Lower lobe of right lung (tissue), 2 donors: ENCODE results near the gene DCST2. TPM values are rescaled to one million over a fixed set of nuclear protein-coding genes. Genes with fewer than 3 reads are reported as not detected.
A peak's percentile ranks its signal among the peaks of the same experiment; 100 is the strongest.

Experiments used
- ATAC-seq, 2 donors: fragments of 200-7000 bp; cut with Tn5 transposase; one replicate each; pipeline ENCODE4 v1.9.1; 2020 to 2022; ENCODE audit warnings: mild to moderate bottlenecking in 2 of 2, moderate library complexity in 2 of 2
- DNase-seq: peaks from one replicate; pipeline ENCODE4 v3.0.0-alpha.2; 2020
- H3K27ac ChIP-seq: fragments of 200-600 bp; one replicate; pipeline ENCODE4 v1.8.0; 2022
- H3K27me3 ChIP-seq: fragments of 200-600 bp; one replicate; pipeline ENCODE4 v1.8.0; 2022; ENCODE audit warnings: low read depth
- H3K36me3 ChIP-seq: fragments of 200-600 bp; one replicate; pipeline ENCODE4 v1.8.0; 2022; ENCODE audit warnings: mild to moderate bottlenecking
- H3K4me1 ChIP-seq: fragments of 200-600 bp; one replicate; pipeline ENCODE4 v1.8.0; 2022
- H3K4me3 ChIP-seq: fragments of 200-600 bp; one replicate; pipeline ENCODE4 v1.8.0; 2022; ENCODE audit warnings: mild to moderate bottlenecking
- H3K9me3 ChIP-seq: fragments of 200-600 bp; one replicate; pipeline ENCODE4 v1.8.0; 2022
- CTCF ChIP-seq: fragments of 200-600 bp; IDR thresholded peaks from one replicate; pipeline ENCODE4 v1.8.0; 2022; ENCODE audit warnings: antibody characterized with exemption, mild to moderate bottlenecking
- intact Hi-C: fragments of 100-400 bp; cut with DNase I; formaldehyde crosslinking; loops from one replicate; pipeline ENCODE4 v1.11.0; 2022
- total RNA-seq: library from RNA; stranded (reverse); fragmentation: NEBNext Ultra II Directional; extraction: Animal tissue kit (Norgen Biotek cat#: 25700); gene quantifications from one replicate; pipeline ENCODE4 v1.2.1, GENCODE V29; 2021
- donor health status: DM: no; HTN: yes; CAD: no; lungs with severe emphysema.

DCST2 gene
- total RNA-seq, 1 donor from 2014 or later = 1.4 TPM

- Histone ChIP-seq H3K36me3 (no peaks in the 10 kb centered on the region), H3K4me1 (no peaks in the 10 kb centered on the region), H3K9me3 (no peaks in the 10 kb centered on the region), H3K4me3 (no peak overlapping the region), H3K27me3 (no peaks in the 10 kb centered on the region), H3K27ac (no peak overlapping the region)
- no peak for TF ChIP-seq CTCF
- DNase-seq (no peak), ATAC-seq (no peak)
- intact Hi-C loops = no loop called here
Measured at GRCh38 chr1:155026154-155026553, 7.4 kb downstream of the DCST2 start.

- Histone ChIP-seq H3K36me3 (no peaks in the 10 kb centered on the region), H3K4me1 (peaks cover 1% of the 10 kb centered on the region), H3K27ac (no peak overlapping the region), H3K9me3 (no peaks in the 10 kb centered on the region), H3K27me3 (no peaks in the 10 kb centered on the region), H3K4me3 (no peak overlapping the region)
- no peak for TF ChIP-seq CTCF
- DNase-seq = no peak
- ATAC-seq = no peak
- intact Hi-C loops = no loop called here
Measured at GRCh38 chr1:155024315-155024714, 9.3 kb downstream of the DCST2 start.

- Histone ChIP-seq H3K4me3 (no peak overlapping the region), H3K36me3 (no peaks in the 10 kb centered on the region), H3K9me3 (no peaks in the 10 kb centered on the region), H3K27ac (no peak overlapping the region), H3K27me3 (no peaks in the 10 kb centered on the region), H3K4me1 (peaks cover 8% of the 10 kb centered on the region)
- no peak for DNase-seq
- no peak for ATAC-seq
- TF ChIP-seq CTCF = no peak
- intact Hi-C loops = no loop called here
Measured at GRCh38 chr1:155023627-155024026, 10.0 kb downstream of the DCST2 start.

GRCh38 chr1:155022927-155023236 lies 10.7 kb downstream of the DCST2 start:
- intact Hi-C loops = no loop called here
- H3K27me3 ChIP-seq = no peaks in the 10 kb centered on the region
- no peak for TF ChIP-seq CTCF
- H3K9me3 ChIP-seq = no peaks in the 10 kb centered on the region
- no peak for DNase-seq
- peaks cover 16% of the 10 kb centered on the region for H3K4me1 ChIP-seq
- no peak overlapping the region for H3K4me3 ChIP-seq
- H3K27ac ChIP-seq = no peak overlapping the region
- no peaks in the 10 kb centered on the region for H3K36me3 ChIP-seq
- ATAC-seq = peak; percentile 31 to 46

- H3K27me3 ChIP-seq = no peaks in the 10 kb centered on the region
- intact Hi-C loops = no loop called here
- H3K36me3 ChIP-seq = no peaks in the 10 kb centered on the region
- no peak for TF ChIP-seq CTCF
- H3K9me3 ChIP-seq = no peaks in the 10 kb centered on the region
- no peak overlapping the region for H3K27ac ChIP-seq
- peaks cover 21% of the 10 kb centered on the region for H3K4me1 ChIP-seq
- ATAC-seq (no peak), DNase-seq (no peak)
- H3K4me3 ChIP-seq = no peak overlapping the region
Measured at GRCh38 chr1:155022136-155022926, 11.2 kb downstream of the DCST2 start.
